Mesendoderm (in vitro differentiated cells): ENCODE measurements around the gene COG7.
"Not testable (repeated sequence)": the region's sequence is repeated elsewhere in the genome, so short reads cannot be mapped to it uniquely, and the experiment has no call there.

Source experiments
- DNase-seq: peaks from one replicate; pipeline ENCODE4 v3.0.0; 2013
- H2AK5ac ChIP-seq: 2 replicates; pipeline ENCODE4 v1.6.1; 2013; ENCODE audit warnings: low read length, inconsistent platforms
- H2BK120ac ChIP-seq: 2 replicates; pipeline ENCODE4 v1.6.1; 2013; ENCODE audit warnings: low read depth, mild to moderate bottlenecking, low read length, moderate library complexity, mixed read lengths
- H2BK15ac ChIP-seq: replicated peaks from 2 replicates; pipeline ENCODE4 v1.6.1; 2013; ENCODE audit warnings: low read depth, mild to moderate bottlenecking, moderate library complexity
- H2BK5ac ChIP-seq: 2 replicates; pipeline ENCODE4 v1.6.1; 2013; ENCODE audit warnings: low read length, inconsistent platforms
- H3K18ac ChIP-seq: 2 replicates; pipeline ENCODE4 v1.6.1; 2013; ENCODE audit warnings: mild to moderate bottlenecking, low read length, mixed read lengths
- H3K23ac ChIP-seq: one replicate; pipeline ENCODE4 v1.6.1; 2013; ENCODE audit warnings: low read length
- H3K27ac ChIP-seq: 2 replicates; pipeline ENCODE4 v1.5.1; 2013; ENCODE audit warnings: low read depth, mild to moderate bottlenecking, inconsistent platforms, low read length, moderate library complexity
- H3K27me3 ChIP-seq: 2 replicates; pipeline ENCODE4 v1.6.1; 2013; ENCODE audit warnings: low read length, control low read depth, mild to moderate bottlenecking, inconsistent platforms; ENCODE audit not compliant: insufficient read depth, poor library complexity
- H3K36me3 ChIP-seq: 2 replicates; pipeline ENCODE4 v1.6.1; 2013; ENCODE audit warnings: low read length, inconsistent platforms; ENCODE audit not compliant: control insufficient read depth, insufficient read depth
- H3K4ac ChIP-seq: one replicate; pipeline ENCODE4 v1.6.1; 2013; ENCODE audit warnings: low read depth, mild to moderate bottlenecking, low read length, moderate library complexity
- H3K4me1 ChIP-seq: 2 replicates; pipeline ENCODE4 v1.6.1; 2013; ENCODE audit warnings: low read depth, low read length, inconsistent platforms; ENCODE audit not compliant: control insufficient read depth
- H3K4me2 ChIP-seq: 2 replicates; pipeline ENCODE4 v1.6.1; 2013; ENCODE audit warnings: low read length
- H3K4me3 ChIP-seq: 2 replicates; pipeline ENCODE4 v1.5.1; 2013; ENCODE audit warnings: mild to moderate bottlenecking, low read length
- H3K56ac ChIP-seq: one replicate; pipeline ENCODE4 v1.6.1; 2013; ENCODE audit warnings: low read length
- H3K79me1 ChIP-seq: 2 replicates; pipeline ENCODE4 v1.6.1; 2013; ENCODE audit warnings: low read length, inconsistent platforms
- H3K79me2 ChIP-seq: 2 replicates; pipeline ENCODE4 v1.6.1; 2013; ENCODE audit warnings: mild to moderate bottlenecking, low read length; ENCODE audit not compliant: control insufficient read depth, insufficient read depth
- H3K9ac ChIP-seq: 2 replicates; pipeline ENCODE4 v1.6.1; 2013; ENCODE audit warnings: low read length, inconsistent platforms
- H4K5ac ChIP-seq: one replicate; pipeline ENCODE4 v1.6.1; 2013; ENCODE audit warnings: low read length
- H4K8ac ChIP-seq: one replicate; pipeline ENCODE4 v1.6.1; 2013; ENCODE audit warnings: low read depth, mild to moderate bottlenecking, control low read depth, low read length, moderate library complexity
- WGBS: extraction: QIAGEN DNeasy Blood & Tissue Kit; methylation state at CpG from one replicate; pipeline ENCODE4 v1.1.7; 2013; ENCODE audit warnings: low lambda C conversion rate, missing lambda C conversion rate; ENCODE audit not compliant: insufficient coverage; ENCODE audit errors: extremely low coverage; 5-methylcytosine and 5-hydroxymethylcytosine counted together

Gene COG7

DNA sequence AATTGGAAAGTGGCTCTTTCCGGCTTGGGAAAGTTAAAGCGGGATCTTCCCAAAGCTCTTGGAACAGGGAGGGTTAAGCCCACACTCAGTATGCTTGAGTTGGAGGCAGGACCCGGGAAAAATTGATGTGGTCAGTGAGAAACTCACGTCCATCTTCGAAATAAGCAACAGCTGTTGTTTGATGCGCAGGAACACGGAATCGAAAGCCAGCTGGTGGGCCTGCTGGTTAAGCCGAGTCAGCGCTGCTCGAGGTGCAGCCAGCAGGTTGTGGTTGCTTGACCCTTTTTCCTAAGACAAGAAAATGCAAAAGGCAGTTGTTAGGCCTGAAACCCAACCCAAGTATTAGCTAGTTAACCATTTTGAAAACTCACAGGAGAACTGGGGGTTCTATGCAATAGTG lies 49.4 kb downstream of the COG7 start:
- H3K23ac ChIP-seq: no peak overlapping the region
- no peak overlapping the region for H4K8ac ChIP-seq
- H3K56ac ChIP-seq: no peak overlapping the region
- no peak overlapping the region for H2BK15ac ChIP-seq
- H2BK120ac ChIP-seq: no peak overlapping the region
- H3K27ac ChIP-seq: no peak overlapping the region
- no peaks in the 10 kb centered on the region for H3K79me1 ChIP-seq
- DNase-seq: no peak
- H2AK5ac ChIP-seq: no peak overlapping the region
- H3K4ac ChIP-seq: no peak overlapping the region
- no CpG with 5 or more reads among the region's 11 CpGs for WGBS
- H3K9ac ChIP-seq: no peak overlapping the region
- no peaks in the 10 kb centered on the region for H3K79me2 ChIP-seq
- no peaks in the 10 kb centered on the region for H3K36me3 ChIP-seq
- no peak overlapping the region for H2BK5ac ChIP-seq
- no peak overlapping the region for H3K4me3 ChIP-seq
- no peaks in the 10 kb centered on the region for H3K4me1 ChIP-seq
- H4K5ac ChIP-seq: no peak overlapping the region
- no peak overlapping the region for H3K4me2 ChIP-seq
- no peak overlapping the region for H3K18ac ChIP-seq
- no peaks in the 10 kb centered on the region for H3K27me3 ChIP-seq

DNA sequence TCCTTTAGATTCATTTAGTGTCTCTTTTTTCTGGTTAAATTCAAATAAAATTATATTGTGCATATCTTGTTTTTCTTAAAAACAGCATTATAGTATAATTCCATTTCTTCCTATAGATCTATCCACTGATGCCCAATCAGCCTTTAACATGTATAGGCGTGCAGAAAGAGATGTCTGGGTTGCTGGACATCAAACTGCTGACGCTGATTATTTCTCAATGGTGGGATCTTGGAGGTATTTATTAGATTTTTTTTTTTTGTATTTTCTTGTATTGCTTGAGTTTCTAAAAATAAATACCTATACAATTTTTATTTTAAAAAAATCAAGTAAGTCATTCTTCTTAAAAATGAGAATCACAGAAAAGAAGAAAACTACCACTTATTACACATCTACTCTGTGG lies 50.9 kb downstream of the COG7 start:
- no peak for DNase-seq
- no peaks in the 10 kb centered on the region for H3K4me1 ChIP-seq
- H3K4ac ChIP-seq: no peak overlapping the region
- no peak overlapping the region for H2BK120ac ChIP-seq
- no peaks in the 10 kb centered on the region for H3K79me1 ChIP-seq
- H3K4me2 ChIP-seq: no peak overlapping the region
- no peaks in the 10 kb centered on the region for H3K36me3 ChIP-seq
- no peaks in the 10 kb centered on the region for H3K27me3 ChIP-seq
- H3K56ac ChIP-seq: no peak overlapping the region
- H2BK5ac ChIP-seq: no peak overlapping the region
- no peaks in the 10 kb centered on the region for H3K79me2 ChIP-seq
- H2BK15ac ChIP-seq: no peak overlapping the region
- no peak overlapping the region for H4K5ac ChIP-seq
- H3K4me3 ChIP-seq: no peak overlapping the region
- no CpG with 5 or more reads among the region's 2 CpGs for WGBS
- H3K18ac ChIP-seq: no peak overlapping the region
- no peak overlapping the region for H3K23ac ChIP-seq
- no peak overlapping the region for H2AK5ac ChIP-seq
- no peak overlapping the region for H3K9ac ChIP-seq
- no peak overlapping the region for H3K27ac ChIP-seq
- H4K8ac ChIP-seq: no peak overlapping the region

DNA sequence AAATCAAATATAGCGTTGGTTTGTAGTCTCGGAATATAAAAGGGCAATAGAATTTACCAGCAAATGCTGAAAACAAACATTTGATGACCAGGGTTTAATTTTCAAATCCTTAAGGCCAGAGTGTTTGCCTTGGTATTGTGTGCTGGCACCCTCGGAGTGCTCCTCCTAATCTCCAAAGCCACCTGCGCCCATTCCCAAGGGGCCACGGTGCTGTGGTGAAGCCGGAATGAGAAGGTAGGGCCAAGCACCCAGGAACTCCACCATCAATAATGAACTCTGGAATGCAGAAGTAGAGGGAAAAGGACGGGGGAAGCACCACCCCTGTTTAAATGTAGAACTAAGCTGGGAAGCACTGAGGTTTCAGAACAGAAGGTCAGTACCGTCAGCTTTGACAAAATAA lies 51.9 kb downstream of the COG7 start:
- no peak overlapping the region for H2BK120ac ChIP-seq
- no peaks in the 10 kb centered on the region for H3K36me3 ChIP-seq
- H3K79me2 ChIP-seq: no peaks in the 10 kb centered on the region
- no peak overlapping the region for H4K5ac ChIP-seq
- no peak overlapping the region for H3K23ac ChIP-seq
- H3K4me3 ChIP-seq: no peak overlapping the region
- no peaks in the 10 kb centered on the region for H3K79me1 ChIP-seq
- H3K4me2 ChIP-seq: no peak overlapping the region
- no peaks in the 10 kb centered on the region for H3K27me3 ChIP-seq
- no peaks in the 10 kb centered on the region for H3K4me1 ChIP-seq
- no peak overlapping the region for H3K27ac ChIP-seq
- H2BK15ac ChIP-seq: no peak overlapping the region
- H3K9ac ChIP-seq: no peak overlapping the region
- H4K8ac ChIP-seq: no peak overlapping the region
- H2BK5ac ChIP-seq: no peak overlapping the region
- H3K4ac ChIP-seq: no peak overlapping the region
- H2AK5ac ChIP-seq: no peak overlapping the region
- H3K56ac ChIP-seq: no peak overlapping the region
- WGBS: no CpG with 5 or more reads among the region's 8 CpGs
- H3K18ac ChIP-seq: no peak overlapping the region
- DNase-seq: no peak

DNA sequence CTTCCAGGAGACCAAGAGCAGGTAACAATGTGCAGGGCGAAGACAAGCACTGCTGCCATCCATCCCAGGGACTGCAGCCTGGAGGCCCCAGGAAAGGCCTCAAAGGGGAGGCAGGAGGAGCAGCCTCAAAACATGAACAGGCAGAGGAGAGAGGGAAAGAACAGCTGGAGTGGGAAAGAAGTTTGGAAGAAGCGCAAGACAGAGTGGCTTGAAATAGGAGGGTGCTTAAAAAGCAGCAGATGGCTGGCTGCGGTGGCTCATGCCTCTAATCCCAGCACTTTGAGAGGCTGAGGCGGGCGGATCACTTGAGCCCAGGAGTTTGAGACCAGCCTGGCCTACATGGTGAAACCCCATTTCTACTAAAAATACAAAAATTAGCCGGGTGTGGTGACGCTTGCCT lies 52.5 kb downstream of the COG7 start:
- H3K4me1 ChIP-seq, H3K36me3 ChIP-seq, H3K4ac ChIP-seq, H3K79me1 ChIP-seq, H3K4me2 ChIP-seq, DNase-seq, H2BK120ac ChIP-seq, H3K9ac ChIP-seq, H4K8ac ChIP-seq, H2BK15ac ChIP-seq, H2BK5ac ChIP-seq, H3K23ac ChIP-seq, H3K56ac ChIP-seq, H3K18ac ChIP-seq, H3K79me2 ChIP-seq, H3K27ac ChIP-seq, H3K27me3 ChIP-seq, H3K4me3 ChIP-seq, H4K5ac ChIP-seq, H2AK5ac ChIP-seq: not testable (repeated sequence)
- no CpG with 5 or more reads among the region's 7 CpGs for WGBS

DNA sequence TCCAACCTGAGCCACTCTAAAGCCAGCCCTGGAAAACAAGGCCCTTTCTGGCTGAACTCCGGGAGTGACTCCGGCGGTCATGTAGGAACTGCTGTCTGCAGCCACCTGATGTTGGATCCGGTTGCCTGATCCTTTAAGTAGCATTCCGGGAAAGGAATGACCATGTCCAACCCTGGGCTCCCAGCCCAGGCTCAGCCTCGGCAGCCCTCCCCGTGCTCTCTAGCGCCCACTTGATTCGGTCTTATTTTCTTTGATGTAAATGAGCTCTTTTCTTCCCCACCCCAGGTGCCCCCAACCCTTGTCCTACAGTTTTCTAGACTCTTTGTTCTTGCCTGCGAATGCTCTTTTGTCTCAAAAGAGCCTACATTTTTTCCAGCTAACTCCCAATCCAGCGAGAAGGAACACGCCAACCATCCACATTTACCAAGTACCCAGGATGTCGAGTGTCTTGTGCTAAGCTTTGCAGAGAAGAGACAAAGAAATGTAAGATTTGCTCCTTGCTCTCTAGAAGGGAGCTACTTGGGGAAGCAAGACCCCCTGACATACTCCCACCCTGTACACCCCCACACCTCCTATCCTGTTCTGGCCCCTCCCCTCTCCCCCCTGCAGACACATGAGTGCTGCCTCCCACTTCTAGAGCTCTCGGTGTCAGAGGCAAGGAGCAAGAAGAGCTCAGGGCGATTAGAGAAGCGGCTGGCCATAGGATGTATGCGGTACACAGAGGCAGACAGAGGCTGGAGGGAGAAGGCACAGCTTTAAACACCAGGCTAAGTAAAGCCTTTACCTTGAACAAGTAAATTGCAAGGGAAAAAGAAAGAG lies 53.8 kb downstream of the COG7 start:
- Histone ChIP-seq H3K4me1 (no peaks in the 10 kb centered on the region), H4K8ac (no peak overlapping the region), H3K9ac (no peak overlapping the region), H2BK120ac (no peak overlapping the region), H3K56ac (no peak overlapping the region), H3K79me2 (no peaks in the 10 kb centered on the region), H2BK5ac (no peak overlapping the region), H3K4me2 (no peak overlapping the region), H3K79me1 (no peaks in the 10 kb centered on the region), H3K27me3 (no peaks in the 10 kb centered on the region), H3K4me3 (no peak overlapping the region), H3K18ac (no peak overlapping the region), H3K4ac (no peak overlapping the region), H3K27ac (no peak overlapping the region), H2BK15ac (no peak overlapping the region), H4K5ac (no peak overlapping the region), H2AK5ac (no peak overlapping the region), H3K36me3 (no peaks in the 10 kb centered on the region), H3K23ac (no peak overlapping the region)
- no CpG with 5 or more reads among the region's 17 CpGs for WGBS
- DNase-seq: peak; percentile 44

DNA sequence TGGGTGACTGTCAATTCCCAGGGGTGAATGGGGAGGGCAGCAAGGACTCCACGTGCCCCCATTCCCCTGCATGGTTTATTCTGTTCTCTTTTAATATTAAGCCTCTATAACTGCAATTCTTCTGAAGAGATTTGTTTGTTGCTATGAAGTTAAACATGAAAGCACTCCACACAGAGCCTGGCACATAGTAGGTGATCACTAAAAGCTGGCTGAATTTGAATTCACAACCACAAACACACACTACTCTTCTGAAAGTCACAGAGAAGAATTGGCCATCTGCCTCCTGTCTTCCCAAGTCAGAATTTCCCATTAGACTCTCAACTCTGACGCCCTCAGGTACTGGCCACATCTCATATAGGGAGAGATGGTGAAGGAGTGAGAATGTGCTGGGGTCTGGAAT lies 55.5 kb downstream of the COG7 start:
- no peaks in the 10 kb centered on the region for H3K27me3 ChIP-seq
- no peak overlapping the region for H2BK5ac ChIP-seq
- H2BK15ac ChIP-seq: no peak overlapping the region
- H3K9ac ChIP-seq: no peak overlapping the region
- no peaks in the 10 kb centered on the region for H3K79me1 ChIP-seq
- H3K27ac ChIP-seq: no peak overlapping the region
- no peaks in the 10 kb centered on the region for H3K79me2 ChIP-seq
- no peak overlapping the region for H3K4ac ChIP-seq
- no peak overlapping the region for H3K18ac ChIP-seq
- H3K56ac ChIP-seq: no peak overlapping the region
- H3K36me3 ChIP-seq: no peaks in the 10 kb centered on the region
- no CpG with 5 or more reads among the region's 2 CpGs for WGBS
- H3K4me3 ChIP-seq: no peak overlapping the region
- no peak overlapping the region for H3K23ac ChIP-seq
- no peak overlapping the region for H3K4me2 ChIP-seq
- no peak overlapping the region for H4K8ac ChIP-seq
- no peak overlapping the region for H2BK120ac ChIP-seq
- H3K4me1 ChIP-seq: no peaks in the 10 kb centered on the region
- H4K5ac ChIP-seq: no peak overlapping the region
- no peak overlapping the region for H2AK5ac ChIP-seq
- no peak for DNase-seq
